ENCODE measurements around the gene MRPS11.

MRPS11 gene

DNA sequence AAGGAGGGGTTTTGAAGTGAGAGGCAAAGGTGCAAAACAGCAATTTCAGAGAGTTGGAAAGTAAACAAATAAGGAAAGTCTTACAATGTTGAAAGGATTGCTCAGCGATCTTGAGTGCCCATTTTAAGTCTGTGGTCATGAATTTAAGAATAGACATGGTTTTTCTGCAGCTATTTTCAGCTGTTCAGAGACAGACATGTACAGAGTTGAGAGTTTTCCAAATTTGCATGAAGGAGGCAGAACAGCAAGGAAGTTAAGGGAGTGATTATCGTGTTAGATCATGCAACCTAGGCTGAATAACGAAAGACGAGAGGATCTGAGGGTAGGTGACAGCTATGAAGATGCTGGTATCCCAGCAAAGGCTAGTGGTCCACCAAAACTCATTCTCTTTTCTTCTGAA lies 41.8 kb downstream of the MRPS11 start:
- ATAC-seq: no peak
- TF ChIP-seq PPARA (CRISPR knock-in tag; IDR thresholded peaks at IDR 0.05; ENCODE audit: borderline replicate concordance) (no peak), GLIS3 (CRISPR knock-in tag; IDR thresholded peaks at IDR 0.05) (no peak), RARB (CRISPR knock-in tag; IDR thresholded peaks at IDR 0.05) (no peak), TOX (CRISPR knock-in tag; IDR thresholded peaks at IDR 0.05; ENCODE audit: borderline replicate concordance) (no peak), TCF4 (CRISPR knock-in tag; IDR thresholded peaks at IDR 0.05; ENCODE audit: borderline replicate concordance) (no peak), SNAI2 (CRISPR knock-in tag; IDR thresholded peaks at IDR 0.05) (no peak)
- TF ChIP-seq, protein P1, sequence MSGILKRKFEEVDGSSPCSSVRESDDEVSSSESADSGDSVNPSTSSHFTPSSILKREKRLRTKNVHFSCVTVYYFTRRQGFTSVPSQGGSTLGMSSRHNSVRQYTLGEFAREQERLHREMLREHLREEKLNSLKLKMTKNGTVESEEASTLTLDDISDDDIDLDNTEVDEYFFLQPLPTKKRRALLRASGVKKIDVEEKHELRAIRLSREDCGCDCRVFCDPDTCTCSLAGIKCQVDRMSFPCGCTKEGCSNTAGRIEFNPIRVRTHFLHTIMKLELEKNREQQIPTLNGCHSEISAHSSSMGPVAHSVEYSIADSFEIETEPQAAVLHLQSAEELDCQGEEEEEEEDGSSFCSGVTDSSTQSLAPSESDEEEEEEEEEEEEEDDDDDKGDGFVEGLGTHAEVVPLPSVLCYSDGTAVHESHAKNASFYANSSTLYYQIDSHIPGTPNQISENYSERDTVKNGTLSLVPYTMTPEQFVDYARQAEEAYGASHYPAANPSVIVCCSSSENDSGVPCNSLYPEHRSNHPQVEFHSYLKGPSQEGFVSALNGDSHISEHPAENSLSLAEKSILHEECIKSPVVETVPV (CRISPR knock-in tag; IDR thresholded peaks at IDR 0.05): no peak

DNA sequence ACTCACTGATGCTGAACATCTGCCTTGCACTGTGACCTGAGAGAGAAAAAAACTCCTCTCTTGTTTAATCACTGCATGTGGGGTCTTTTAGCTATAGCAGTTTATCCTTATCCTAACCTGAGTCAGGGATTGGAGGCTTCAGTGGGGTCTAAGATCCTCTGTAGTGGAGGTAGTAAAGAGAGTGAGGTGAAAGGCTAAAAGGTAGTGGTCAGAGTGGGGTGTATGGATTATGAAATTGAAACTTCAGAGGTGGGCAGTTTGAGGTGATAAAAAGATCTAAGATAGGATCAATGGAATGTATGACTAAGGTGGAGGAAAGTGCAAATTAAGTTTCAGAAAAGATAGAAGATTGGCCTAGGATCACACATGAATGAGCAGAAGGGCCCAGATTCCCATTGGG lies 42.5 kb downstream of the MRPS11 start:
- TF ChIP-seq, protein P1 (CRISPR knock-in tag; IDR thresholded peaks at IDR 0.05): no peak
- TF ChIP-seq ARNTL (CRISPR knock-in tag; IDR thresholded peaks at IDR 0.05; ENCODE audit: borderline replicate concordance, low read depth): no peak
- no peak for TF ChIP-seq ZFP3 (CRISPR knock-in tag; IDR thresholded peaks at IDR 0.05)
- TF ChIP-seq GLIS3 (CRISPR knock-in tag; IDR thresholded peaks at IDR 0.05): no peak
- no peak for TF ChIP-seq RARB (CRISPR knock-in tag; IDR thresholded peaks at IDR 0.05)
- TF ChIP-seq ZNF70 (CRISPR knock-in tag; IDR thresholded peaks at IDR 0.05): no peak
- TF ChIP-seq, protein P2, sequence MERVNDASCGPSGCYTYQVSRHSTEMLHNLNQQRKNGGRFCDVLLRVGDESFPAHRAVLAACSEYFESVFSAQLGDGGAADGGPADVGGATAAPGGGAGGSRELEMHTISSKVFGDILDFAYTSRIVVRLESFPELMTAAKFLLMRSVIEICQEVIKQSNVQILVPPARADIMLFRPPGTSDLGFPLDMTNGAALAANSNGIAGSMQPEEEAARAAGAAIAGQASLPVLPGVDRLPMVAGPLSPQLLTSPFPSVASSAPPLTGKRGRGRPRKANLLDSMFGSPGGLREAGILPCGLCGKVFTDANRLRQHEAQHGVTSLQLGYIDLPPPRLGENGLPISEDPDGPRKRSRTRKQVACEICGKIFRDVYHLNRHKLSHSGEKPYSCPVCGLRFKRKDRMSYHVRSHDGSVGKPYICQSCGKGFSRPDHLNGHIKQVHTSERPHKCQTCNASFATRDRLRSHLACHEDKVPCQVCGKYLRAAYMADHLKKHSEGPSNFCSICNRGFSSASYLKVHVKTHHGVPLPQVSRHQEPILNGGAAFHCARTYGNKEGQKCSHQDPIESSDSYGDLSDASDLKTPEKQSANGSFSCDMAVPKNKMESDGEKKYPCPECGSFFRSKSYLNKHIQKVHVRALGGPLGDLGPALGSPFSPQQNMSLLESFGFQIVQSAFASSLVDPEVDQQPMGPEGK (CRISPR knock-in tag; IDR thresholded peaks at IDR 0.05; ENCODE audit: borderline replicate concordance): no peak
- TF ChIP-seq SNAI2 (CRISPR knock-in tag; IDR thresholded peaks at IDR 0.05): no peak
- no peak for TF ChIP-seq TCF4 (CRISPR knock-in tag; IDR thresholded peaks at IDR 0.05; ENCODE audit: borderline replicate concordance)
- no peak for ATAC-seq

DNA sequence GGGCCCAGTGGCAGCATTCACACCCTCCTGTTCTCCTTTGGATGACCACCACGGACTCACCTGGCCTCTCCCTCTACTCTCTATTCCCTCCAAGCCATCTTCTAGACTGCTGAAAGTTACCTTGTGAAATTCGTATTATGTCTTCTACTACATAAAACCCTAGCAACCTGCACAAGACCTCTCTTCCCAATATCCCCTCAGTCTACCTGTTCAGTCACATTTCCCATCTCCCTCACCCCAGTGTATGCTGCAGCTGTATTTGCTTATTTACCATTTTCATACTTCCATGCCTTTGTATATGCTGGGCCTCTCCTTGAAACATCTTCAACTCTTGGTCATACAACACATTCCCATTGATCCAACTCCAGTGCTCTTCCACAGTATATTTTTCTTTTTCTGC lies 43.7 kb downstream of the MRPS11 start:
- TF ChIP-seq, protein P3, sequence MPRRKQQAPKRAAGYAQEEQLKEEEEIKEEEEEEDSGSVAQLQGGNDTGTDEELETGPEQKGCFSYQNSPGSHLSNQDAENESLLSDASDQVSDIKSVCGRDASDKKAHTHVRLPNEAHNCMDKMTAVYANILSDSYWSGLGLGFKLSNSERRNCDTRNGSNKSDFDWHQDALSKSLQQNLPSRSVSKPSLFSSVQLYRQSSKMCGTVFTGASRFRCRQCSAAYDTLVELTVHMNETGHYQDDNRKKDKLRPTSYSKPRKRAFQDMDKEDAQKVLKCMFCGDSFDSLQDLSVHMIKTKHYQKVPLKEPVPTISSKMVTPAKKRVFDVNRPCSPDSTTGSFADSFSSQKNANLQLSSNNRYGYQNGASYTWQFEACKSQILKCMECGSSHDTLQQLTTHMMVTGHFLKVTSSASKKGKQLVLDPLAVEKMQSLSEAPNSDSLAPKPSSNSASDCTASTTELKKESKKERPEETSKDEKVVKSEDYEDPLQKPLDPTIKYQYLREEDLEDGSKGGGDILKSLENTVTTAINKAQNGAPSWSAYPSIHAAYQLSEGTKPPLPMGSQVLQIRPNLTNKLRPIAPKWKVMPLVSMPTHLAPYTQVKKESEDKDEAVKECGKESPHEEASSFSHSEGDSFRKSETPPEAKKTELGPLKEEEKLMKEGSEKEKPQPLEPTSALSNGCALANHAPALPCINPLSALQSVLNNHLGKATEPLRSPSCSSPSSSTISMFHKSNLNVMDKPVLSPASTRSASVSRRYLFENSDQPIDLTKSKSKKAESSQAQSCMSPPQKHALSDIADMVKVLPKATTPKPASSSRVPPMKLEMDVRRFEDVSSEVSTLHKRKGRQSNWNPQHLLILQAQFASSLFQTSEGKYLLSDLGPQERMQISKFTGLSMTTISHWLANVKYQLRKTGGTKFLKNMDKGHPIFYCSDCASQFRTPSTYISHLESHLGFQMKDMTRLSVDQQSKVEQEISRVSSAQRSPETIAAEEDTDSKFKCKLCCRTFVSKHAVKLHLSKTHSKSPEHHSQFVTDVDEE (CRISPR knock-in tag; IDR thresholded peaks at IDR 0.05): no peak
- TF ChIP-seq ESRRG (CRISPR knock-in tag; IDR thresholded peaks at IDR 0.05) (no peak), ZFP30 (CRISPR knock-in tag; IDR thresholded peaks at IDR 0.05) (no peak), ZNF70 (CRISPR knock-in tag; IDR thresholded peaks at IDR 0.05) (no peak), RARB (CRISPR knock-in tag; IDR thresholded peaks at IDR 0.05) (no peak)
- TF ChIP-seq, protein P4, sequence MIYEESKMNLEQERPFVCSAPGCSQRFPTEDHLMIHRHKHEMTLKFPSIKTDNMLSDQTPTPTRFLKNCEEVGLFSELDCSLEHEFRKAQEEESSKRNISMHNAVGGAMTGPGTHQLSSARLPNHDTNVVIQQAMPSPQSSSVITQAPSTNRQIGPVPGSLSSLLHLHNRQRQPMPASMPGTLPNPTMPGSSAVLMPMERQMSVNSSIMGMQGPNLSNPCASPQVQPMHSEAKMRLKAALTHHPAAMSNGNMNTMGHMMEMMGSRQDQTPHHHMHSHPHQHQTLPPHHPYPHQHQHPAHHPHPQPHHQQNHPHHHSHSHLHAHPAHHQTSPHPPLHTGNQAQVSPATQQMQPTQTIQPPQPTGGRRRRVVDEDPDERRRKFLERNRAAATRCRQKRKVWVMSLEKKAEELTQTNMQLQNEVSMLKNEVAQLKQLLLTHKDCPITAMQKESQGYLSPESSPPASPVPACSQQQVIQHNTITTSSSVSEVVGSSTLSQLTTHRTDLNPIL (CRISPR knock-in tag; IDR thresholded peaks at IDR 0.05; ENCODE audit: low read depth): no peak
- ATAC-seq: no peak

DNA sequence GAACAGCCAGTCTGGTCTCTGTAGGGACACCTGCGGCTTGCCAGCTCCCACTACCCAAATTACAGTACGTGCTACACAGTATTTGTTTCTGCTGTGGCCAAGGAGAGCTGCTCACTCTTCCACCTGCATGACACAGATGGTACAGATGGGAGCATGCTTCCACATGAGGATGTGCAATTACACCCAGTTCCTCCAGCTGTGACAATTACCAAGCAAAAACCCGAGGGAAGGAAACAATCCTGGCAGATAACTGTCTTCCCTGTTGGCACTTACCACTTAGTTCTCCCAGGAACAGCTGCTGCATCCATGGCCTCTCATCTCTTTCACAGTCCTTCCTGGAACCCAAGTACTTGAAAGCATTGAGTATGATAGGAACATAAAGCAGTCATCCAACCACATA lies 44.6 kb downstream of the MRPS11 start:
- no peak for ATAC-seq
- TF ChIP-seq ZFP30 (CRISPR knock-in tag; IDR thresholded peaks at IDR 0.05): no peak
- TF ChIP-seq OSR1 (CRISPR knock-in tag; IDR thresholded peaks at IDR 0.05): no peak
- no peak for TF ChIP-seq ARNTL (CRISPR knock-in tag; IDR thresholded peaks at IDR 0.05; ENCODE audit: borderline replicate concordance, low read depth)
- TF ChIP-seq GLIS3 (CRISPR knock-in tag; IDR thresholded peaks at IDR 0.05): no peak
- no peak for TF ChIP-seq ESRRG (CRISPR knock-in tag; IDR thresholded peaks at IDR 0.05)
- no peak for TF ChIP-seq PPARA (CRISPR knock-in tag; IDR thresholded peaks at IDR 0.05; ENCODE audit: borderline replicate concordance)
- TF ChIP-seq, protein P1 (CRISPR knock-in tag; IDR thresholded peaks at IDR 0.05): no peak
- no peak for TF ChIP-seq CSDC2 (CRISPR knock-in tag; IDR thresholded peaks at IDR 0.05)
- no peak for TF ChIP-seq ZNF565 (CRISPR knock-in tag; conservative IDR thresholded peaks at IDR 0.05; ENCODE audit: low read depth)
- TF ChIP-seq ZNF70 (CRISPR knock-in tag; IDR thresholded peaks at IDR 0.05): no peak
- TF ChIP-seq TOX (CRISPR knock-in tag; IDR thresholded peaks at IDR 0.05; ENCODE audit: borderline replicate concordance): no peak
- TF ChIP-seq ZNF8 (CRISPR knock-in tag; IDR thresholded peaks at IDR 0.05): no peak
- TF ChIP-seq, protein P3 (CRISPR knock-in tag; IDR thresholded peaks at IDR 0.05): no peak
